ENCODE data around the gene IL20.
A peak's percentile ranks its signal among the peaks of the same experiment; 100 is the strongest.

IL20 gene

DNA sequence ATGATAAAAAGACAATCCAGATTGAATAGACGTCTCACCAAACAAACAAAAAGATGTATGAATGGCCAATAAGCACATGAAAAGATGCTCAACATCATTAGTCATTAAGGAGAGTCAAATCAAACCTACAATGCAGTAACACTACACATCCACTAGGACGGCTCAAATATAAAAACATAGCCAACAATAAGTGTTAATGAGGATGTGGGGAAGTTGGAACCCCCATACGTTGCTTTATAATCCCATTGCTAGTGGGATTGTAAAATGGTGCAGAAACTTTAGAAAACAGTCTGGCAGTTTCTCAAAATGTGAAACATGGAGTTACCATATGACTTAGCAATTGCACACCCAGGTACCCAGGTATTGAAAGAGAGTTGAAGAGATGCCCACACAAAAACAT lies 17.1 kb downstream of the IL20 start:
- DNase-seq = no peak

DNA sequence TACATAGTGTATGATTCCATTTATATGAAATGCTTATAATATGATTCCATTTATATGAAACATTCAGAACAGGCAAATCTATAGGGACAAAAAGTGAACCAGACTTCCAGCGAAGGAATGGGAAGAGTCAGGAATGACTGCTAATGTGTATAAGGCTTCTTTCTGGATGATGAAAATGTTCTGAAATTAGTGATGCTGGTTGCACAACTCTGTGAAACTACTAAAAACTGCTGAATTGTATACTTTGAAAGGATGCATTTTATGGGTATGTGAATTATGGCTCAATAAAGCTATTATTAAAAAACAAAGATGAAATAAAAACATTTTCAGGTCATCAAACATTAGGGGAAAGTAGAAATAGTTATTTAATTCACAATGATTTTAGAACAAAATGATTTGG lies 17.7 kb downstream of the IL20 start:
- no peak for DNase-seq

GRCh38 chr1:206883876-206884275 lies 18.5 kb downstream of the IL20 start:
- DNase-seq = no peak

DNA sequence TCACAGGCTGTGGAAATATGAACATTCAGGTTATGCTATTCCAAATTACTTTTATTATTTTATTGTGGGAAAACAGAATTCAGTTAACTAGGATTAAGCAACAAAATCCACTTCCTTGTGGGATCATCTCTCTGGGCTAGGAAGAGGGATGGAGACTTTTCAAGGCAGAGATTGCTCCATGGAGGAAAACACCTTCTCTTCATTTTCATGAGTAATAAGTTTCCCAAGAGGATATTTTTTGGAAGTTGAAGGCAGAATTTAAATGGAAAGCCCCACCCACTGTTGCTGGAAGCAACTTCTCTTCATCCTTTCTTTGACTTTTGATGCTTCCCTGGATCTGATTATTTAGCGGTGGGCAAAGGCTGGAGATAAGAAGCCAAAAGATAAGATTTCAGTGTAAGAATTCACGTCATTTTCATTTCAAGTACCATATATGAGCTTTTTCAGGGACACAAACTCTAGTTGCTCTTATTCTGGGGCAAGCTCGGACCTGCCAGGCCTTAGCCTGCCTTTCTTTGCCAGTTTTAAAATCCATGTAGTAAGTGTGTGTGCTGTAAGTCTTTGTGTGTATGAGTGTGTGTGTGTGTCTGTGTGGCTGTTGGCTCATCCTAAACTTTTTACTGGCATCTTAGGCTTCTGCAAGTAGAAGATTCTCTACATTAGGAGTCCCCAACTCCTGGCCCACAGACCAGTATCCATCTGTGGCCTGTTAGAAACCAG lies 20.1 kb downstream of the IL20 start:
- DNase-seq = no peak

DNA sequence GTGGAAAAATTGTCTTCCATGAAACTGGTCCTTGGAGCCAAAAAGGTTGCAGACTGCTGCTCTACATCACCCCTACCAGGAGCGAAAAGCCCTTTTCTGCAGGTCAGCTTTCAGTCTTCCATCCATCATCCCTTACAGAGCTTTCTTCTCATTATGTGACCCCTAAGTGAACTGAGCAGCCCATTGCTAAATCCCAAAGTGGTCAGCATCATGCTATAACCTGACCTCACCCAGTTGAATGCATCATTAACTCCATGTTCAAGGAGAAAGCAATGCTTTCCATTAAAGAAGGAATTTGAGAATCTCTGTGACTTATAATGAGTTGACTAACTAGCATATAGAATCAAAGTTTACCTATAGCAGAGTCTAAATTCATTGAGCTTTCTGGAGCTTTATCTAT lies 21.4 kb downstream of the IL20 start:
- DNase-seq = no peak

- no peak for DNase-seq
These were observed 22.3 kb downstream of the IL20 start for GRCh38 chr1:206887701-206888100.

- peak; percentile 89 for DNase-seq
These were observed 25.0 kb downstream of the IL20 start for GRCh38 chr1:206890125-206891060.

GRCh38 chr1:206891412-206891811 lies 26.0 kb downstream of the IL20 start:
- no peak for DNase-seq

DNA sequence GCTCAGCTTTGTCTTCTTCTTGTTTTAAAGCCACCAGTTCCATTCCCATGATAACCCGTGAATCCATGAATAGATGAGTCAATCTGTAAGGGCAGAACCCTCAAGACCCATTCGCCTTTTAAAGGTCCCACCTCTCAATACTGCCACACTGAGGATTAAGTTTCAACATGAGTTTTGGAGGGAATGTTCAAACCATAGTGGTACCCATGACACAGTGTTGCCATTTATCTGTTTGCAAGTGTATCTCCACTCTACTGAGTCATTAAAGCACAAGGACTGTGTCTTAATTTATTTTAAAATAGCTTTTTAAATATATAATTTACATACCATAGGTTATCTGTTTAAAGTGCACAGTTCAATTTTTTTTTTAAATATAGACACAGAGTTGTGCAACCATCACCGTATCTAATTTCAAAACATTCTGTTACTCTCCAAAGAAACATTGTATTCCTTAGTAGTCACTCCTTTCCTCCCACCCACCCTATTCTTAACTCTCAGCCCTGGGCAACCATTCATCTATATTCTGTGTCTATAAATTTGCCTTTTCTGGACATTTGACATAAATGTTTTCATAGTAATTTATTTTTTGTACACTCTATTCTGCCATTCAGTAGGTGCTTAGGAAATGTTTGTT lies 27.0 kb downstream of the IL20 start:
- no peak for DNase-seq

GRCh38 chr1:206893380-206893779 lies 28.0 kb downstream of the IL20 start:
- DNase-seq = no peak

DNA sequence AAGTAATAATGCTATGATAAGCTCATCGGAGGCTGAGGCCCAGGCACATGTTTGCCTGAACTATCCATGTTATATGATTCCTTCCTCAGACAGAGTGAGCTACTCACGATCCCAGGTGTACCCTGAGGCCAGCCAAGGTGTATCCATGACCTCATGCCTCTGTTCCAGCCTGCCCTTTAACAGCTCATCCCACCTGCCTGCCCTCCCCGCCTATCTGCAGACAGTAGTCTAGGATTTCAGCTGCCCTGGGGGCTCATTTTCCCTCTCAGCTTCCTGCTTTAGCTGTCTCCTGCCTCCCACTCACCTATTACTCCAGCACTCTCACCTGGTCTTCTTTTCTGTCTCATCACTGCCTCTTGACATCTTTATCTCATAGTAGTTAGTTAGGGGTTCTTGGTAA lies 29.9 kb downstream of the IL20 start:
- no peak for DNase-seq

- no peak for DNase-seq
These were observed 30.4 kb downstream of the IL20 start for GRCh38 chr1:206895837-206896242.

GRCh38 chr1:206896261-206896660 lies 30.8 kb downstream of the IL20 start:
- no peak for DNase-seq

DNA sequence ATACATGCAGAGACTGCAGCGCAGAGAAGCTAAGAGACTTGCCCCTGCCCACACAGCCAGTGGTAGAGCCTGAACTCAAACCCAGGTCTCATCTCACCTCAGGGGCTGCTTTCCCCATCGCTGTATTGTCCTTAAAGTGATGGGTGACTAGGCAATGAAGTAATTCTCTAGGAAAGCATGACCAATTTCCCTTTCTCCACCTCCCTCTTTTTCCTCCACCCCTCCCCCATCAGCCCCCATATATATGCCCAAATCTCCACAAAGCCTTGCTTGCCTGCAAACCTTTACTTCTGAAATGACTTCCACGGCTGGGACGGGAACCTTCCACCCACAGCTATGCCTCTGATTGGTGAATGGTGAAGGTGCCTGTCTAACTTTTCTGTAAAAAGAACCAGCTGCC lies 31.8 kb downstream of the IL20 start, which contains the start of gene IL24:
Gene IL24 (plus strand): TSS at position 269 of the 400 bp plus-strand sequence. CDS start 390 bp downstream, outside the sequence.
- no peak for DNase-seq

GRCh38 chr1:206898089-206898914 lies 32.9 kb downstream of the IL20 start:
- DNase-seq = no peak

DNA sequence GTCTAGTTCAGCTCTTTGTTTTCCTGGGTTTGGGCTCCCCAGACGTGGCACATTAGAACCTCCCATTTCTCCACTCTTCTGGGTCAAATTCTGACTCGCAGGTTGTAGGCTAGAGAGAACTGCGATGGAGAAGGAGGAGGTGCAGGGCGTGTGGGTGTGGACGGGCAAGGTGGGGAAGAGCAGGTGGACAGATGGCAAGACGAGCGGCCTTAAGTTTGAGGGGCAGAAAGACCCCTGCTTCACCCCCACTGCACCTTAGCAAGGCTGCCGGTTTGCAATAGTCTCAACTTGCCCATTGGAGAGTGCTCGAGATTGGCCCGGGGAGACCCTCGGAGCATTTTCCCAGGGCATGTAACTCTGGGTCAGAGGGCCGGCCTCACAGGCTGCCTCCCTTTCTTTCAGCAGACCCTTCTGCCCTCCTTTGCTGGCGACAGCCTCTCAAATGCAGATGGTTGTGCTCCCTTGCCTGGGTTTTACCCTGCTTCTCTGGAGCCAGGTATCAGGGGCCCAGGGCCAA lies 33.5 kb downstream of the IL20 start:
- no peak for DNase-seq

GRCh38 chr1:206899717-206900116 lies 34.3 kb downstream of the IL20 start:
- no peak for DNase-seq

- DNase-seq = no peak
These were observed 34.7 kb downstream of the IL20 start for GRCh38 chr1:206900149-206900548.

- no peak for DNase-seq
These were observed 36.5 kb downstream of the IL20 start for GRCh38 chr1:206901944-206902343.

GRCh38 chr1:206902702-206903101 lies 37.3 kb downstream of the IL20 start:
- no peak for DNase-seq

GRCh38 chr1:206903687-206904086 lies 38.3 kb downstream of the IL20 start:
- DNase-seq = no peak

GRCh38 chr1:206904423-206905142 lies 39.2 kb downstream of the IL20 start:
- no peak for DNase-seq

Data from suppressor macrophage treated with lipopolysaccharide for 4 hours (primary cell).